HUES6 (cell line): ENCODE data around the gene LPCAT1.

Source experiments
- H3K27ac ChIP-seq: 2 replicates; pipeline ENCODE4 v1.7.0; 2013; ENCODE audit warnings: low read depth, mild to moderate bottlenecking, low read length, inconsistent platforms
- H3K27me3 ChIP-seq: 2 replicates; pipeline ENCODE4 v1.6.1; 2013; ENCODE audit warnings: low read length; ENCODE audit not compliant: control insufficient read depth, insufficient read depth
- H3K36me3 ChIP-seq: 2 replicates; pipeline ENCODE4 v1.6.1; 2013; ENCODE audit warnings: low read length; ENCODE audit not compliant: control insufficient read depth, insufficient read depth
- H3K4me1 ChIP-seq: 2 replicates; pipeline ENCODE4 v1.6.1; 2013; ENCODE audit warnings: low read length; ENCODE audit not compliant: control insufficient read depth, insufficient read depth
- H3K4me3 ChIP-seq: 2 replicates; pipeline ENCODE4 v1.5.1; 2013; ENCODE audit warnings: low read depth, low read length
- H3K9ac ChIP-seq: one replicate; pipeline ENCODE4 v1.6.1; 2013; ENCODE audit warnings: mild to moderate bottlenecking, low read length
- H3K9me3 ChIP-seq: 2 replicates; pipeline ENCODE4 v1.6.1; 2013; ENCODE audit warnings: low read depth, low read length; ENCODE audit not compliant: control insufficient read depth, insufficient read depth

Gene LPCAT1

GRCh38 chr5:1487079-1487764 is 36.5 kb downstream of the LPCAT1 start:
- H3K27ac ChIP-seq: no peak overlapping the region
- no peaks in the 10 kb centered on the region for H3K9me3 ChIP-seq

GRCh38 chr5:1486271-1486670 is 37.5 kb downstream of the LPCAT1 start:
- Histone ChIP-seq H3K4me1 (no peaks in the 10 kb centered on the region), H3K36me3 (peaks cover 91% of the 10 kb centered on the region), H3K4me3 (no peak overlapping the region), H3K9ac (no peak overlapping the region), H3K27ac (no peak overlapping the region), H3K9me3 (no peaks in the 10 kb centered on the region), H3K27me3 (no peaks in the 10 kb centered on the region)

More at GRCh38 chr5:1487079-1487764, 36.5 kb downstream of the LPCAT1 start:
- H3K36me3 ChIP-seq: peaks cover 94% of the 10 kb centered on the region
- H3K9ac ChIP-seq: no peak overlapping the region
- H3K4me1 ChIP-seq: no peaks in the 10 kb centered on the region
- H3K27me3 ChIP-seq: no peaks in the 10 kb centered on the region
- H3K4me3 ChIP-seq: no peak overlapping the region

GRCh38 chr5:1485579-1486118 is 38.1 kb downstream of the LPCAT1 start:
- H3K4me3 ChIP-seq: no peak overlapping the region
- H3K9ac ChIP-seq: no peak overlapping the region
- H3K9me3 ChIP-seq: no peaks in the 10 kb centered on the region
- peaks cover 88% of the 10 kb centered on the region for H3K36me3 ChIP-seq
- no peak overlapping the region for H3K27ac ChIP-seq
- H3K27me3 ChIP-seq: no peaks in the 10 kb centered on the region
- no peaks in the 10 kb centered on the region for H3K4me1 ChIP-seq

GRCh38 chr5:1484730-1485578 is 38.8 kb downstream of the LPCAT1 start:
- H3K9me3 ChIP-seq: no peaks in the 10 kb centered on the region
- H3K27ac ChIP-seq: no peak overlapping the region
- no peak overlapping the region for H3K9ac ChIP-seq
- H3K36me3 ChIP-seq: peaks cover 84% of the 10 kb centered on the region
- H3K4me3 ChIP-seq: no peak overlapping the region
- H3K4me1 ChIP-seq: no peaks in the 10 kb centered on the region
- no peaks in the 10 kb centered on the region for H3K27me3 ChIP-seq

- no peak overlapping the region for H3K4me3 ChIP-seq
- H3K9ac ChIP-seq: no peak overlapping the region
- no peaks in the 10 kb centered on the region for H3K9me3 ChIP-seq
- peaks cover 84% of the 10 kb centered on the region for H3K36me3 ChIP-seq
- no peaks in the 10 kb centered on the region for H3K27me3 ChIP-seq
- no peak overlapping the region for H3K27ac ChIP-seq
- no peaks in the 10 kb centered on the region for H3K4me1 ChIP-seq
Observed at GRCh38 chr5:1483856-1484729, 39.7 kb downstream of the LPCAT1 start.

GRCh38 chr5:1483064-1483463 is 40.7 kb downstream of the LPCAT1 start:
- Histone ChIP-seq H3K27ac (no peak overlapping the region), H3K36me3 (peaks cover 84% of the 10 kb centered on the region), H3K4me3 (no peak overlapping the region), H3K4me1 (no peaks in the 10 kb centered on the region), H3K9ac (no peak overlapping the region), H3K9me3 (no peaks in the 10 kb centered on the region), H3K27me3 (no peaks in the 10 kb centered on the region)

- no peak overlapping the region for H3K4me3 ChIP-seq
- peaks cover 83% of the 10 kb centered on the region for H3K36me3 ChIP-seq
- no peaks in the 10 kb centered on the region for H3K9me3 ChIP-seq
- H3K27ac ChIP-seq: no peak overlapping the region
- H3K27me3 ChIP-seq: no peaks in the 10 kb centered on the region
- no peak overlapping the region for H3K9ac ChIP-seq
- no peaks in the 10 kb centered on the region for H3K4me1 ChIP-seq
Observed at GRCh38 chr5:1481959-1482331, 41.8 kb downstream of the LPCAT1 start.

GRCh38 chr5:1481266-1481958 is 42.3 kb downstream of the LPCAT1 start:
- no peaks in the 10 kb centered on the region for H3K27me3 ChIP-seq
- no peak overlapping the region for H3K4me3 ChIP-seq
- H3K4me1 ChIP-seq: no peaks in the 10 kb centered on the region
- H3K27ac ChIP-seq: no peak overlapping the region; the same call in 1 of the 2 replicates
- H3K9ac ChIP-seq: no peak overlapping the region
- H3K9me3 ChIP-seq: no peaks in the 10 kb centered on the region
- H3K36me3 ChIP-seq: peaks cover 83% of the 10 kb centered on the region

- no peak overlapping the region; the same call in 1 of the 2 replicates for H3K27ac ChIP-seq
- H3K9ac ChIP-seq: no peak overlapping the region
- no peaks in the 10 kb centered on the region for H3K9me3 ChIP-seq
- H3K4me1 ChIP-seq: no peaks in the 10 kb centered on the region
- H3K36me3 ChIP-seq: peaks cover 83% of the 10 kb centered on the region
- H3K27me3 ChIP-seq: no peaks in the 10 kb centered on the region
- H3K4me3 ChIP-seq: no peak overlapping the region
Observed at GRCh38 chr5:1480806-1481205, 43.0 kb downstream of the LPCAT1 start.

GRCh38 chr5:1480217-1480616 is 43.5 kb downstream of the LPCAT1 start:
- Histone ChIP-seq H3K9me3 (no peaks in the 10 kb centered on the region), H3K9ac (no peak overlapping the region), H3K4me1 (no peaks in the 10 kb centered on the region), H3K4me3 (no peak overlapping the region), H3K27me3 (no peaks in the 10 kb centered on the region), H3K36me3 (peaks cover 83% of the 10 kb centered on the region), H3K27ac (no peak overlapping the region)
